Measurements from ENCODE around the gene GRM4.
"Not testable (repeated sequence)": the region's sequence is repeated elsewhere in the genome, so short reads cannot be mapped to it uniquely, and the experiment has no call there.

GRM4 gene

DNA sequence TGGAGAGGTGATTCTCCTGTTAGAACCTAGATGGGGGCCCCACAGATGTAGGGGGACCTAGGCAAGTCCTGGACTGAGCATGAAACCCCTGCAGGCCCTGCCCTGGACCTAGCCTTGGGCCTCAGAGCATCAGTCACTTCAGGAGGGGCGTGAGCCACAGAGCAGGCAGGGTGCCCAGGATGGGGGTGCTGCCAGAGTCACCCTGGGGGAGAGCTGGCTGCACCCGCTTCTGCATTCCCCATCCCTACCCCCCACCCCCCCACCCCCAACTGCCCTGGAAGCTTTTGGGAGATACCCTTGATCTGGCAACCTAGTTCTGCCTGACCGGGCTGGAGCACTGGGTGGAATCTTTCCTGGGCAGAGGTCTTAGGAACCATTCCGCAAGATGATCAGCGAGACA, 125.6 kb downstream of the GRM4 start:
- no peak for DNase-seq

DNA sequence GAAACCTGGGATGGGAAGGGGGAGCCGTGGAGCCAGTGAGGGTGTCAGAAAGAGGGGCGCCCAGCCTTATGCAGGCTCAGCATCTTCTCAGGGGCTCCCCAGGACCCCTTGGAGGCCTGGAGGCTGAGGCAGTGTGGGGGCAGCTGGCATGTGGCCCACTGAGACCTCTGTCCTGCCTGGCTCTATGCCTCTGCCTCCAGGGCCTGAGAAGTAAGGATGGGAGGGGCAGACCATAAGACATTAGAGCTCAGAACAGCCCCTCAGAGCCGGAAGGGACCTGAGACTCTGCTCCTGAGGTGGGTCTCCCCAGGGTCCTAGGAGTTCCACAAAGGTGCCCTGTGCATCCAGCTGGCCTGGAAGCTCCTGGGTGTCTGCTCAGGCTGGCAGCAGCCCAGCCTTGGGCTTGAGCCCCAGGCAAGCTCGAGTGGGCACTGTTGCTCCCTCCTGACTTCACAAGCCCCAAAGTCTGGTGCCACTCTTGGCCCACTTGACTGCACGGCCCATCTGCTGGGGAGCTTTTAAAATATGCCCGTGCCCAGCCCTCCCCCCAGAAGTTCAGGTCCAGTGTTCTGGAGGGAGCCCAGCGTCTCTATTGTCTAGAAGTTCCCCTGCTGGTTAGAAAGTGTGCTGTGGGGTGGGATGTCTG, 126.8 kb downstream of the GRM4 start:
- DNase-seq: no peak

DNA sequence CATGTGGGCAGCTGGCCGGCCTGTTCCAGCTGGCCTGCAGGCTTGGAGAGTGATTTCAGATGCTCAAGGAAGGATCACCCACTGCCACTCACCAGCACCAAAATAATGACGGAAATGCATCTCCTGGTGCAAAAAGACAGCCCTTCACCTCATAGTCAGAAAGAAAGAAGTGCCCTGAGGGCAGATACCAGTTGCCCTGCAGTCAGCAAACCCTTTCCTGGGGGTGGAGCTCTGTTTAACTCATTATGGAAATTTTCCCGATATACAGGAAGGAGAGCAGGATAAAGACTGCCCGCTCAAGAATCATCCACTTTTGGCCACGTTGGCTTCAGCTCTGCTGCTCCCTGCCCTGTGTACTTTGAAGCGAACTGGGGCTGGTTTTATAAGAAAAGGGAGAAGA, 127.9 kb downstream of the GRM4 start:
- no peak for DNase-seq

DNA sequence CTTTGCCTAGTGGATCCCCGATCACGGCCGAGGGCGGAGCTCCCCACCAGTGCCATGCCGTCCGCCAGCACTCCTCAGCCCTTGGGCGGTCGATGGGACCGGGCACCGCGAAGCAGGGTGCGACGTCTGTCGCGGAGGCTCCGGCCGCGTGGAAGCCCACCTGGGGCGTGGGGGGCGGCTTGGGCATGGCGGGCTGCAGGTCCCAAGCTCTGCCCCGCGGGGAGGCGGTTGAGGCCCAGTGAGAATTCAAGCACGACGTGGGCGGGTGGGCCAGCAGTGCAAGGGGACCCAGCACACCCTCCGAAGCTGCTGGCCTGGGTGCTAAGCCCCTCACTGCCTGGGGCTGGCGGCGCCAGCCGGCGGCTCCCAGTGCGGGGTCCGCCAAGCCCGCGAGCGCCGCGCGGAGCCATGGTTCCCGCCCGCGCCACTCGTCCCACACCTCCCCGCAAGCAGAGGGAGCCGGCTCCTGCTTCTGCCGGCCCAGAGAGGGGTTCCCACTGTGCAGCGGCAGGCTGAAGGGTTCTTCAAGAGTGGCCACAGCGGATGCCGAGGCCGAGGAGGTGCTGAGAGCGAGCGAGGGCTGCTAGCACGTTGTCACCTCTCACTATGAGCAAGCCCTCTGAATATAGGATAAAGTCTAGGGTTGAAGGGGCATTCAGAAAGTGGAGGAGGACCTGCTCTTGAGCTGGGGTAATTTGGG, 128.6 kb downstream of the GRM4 start:
- no peak for DNase-seq

DNA sequence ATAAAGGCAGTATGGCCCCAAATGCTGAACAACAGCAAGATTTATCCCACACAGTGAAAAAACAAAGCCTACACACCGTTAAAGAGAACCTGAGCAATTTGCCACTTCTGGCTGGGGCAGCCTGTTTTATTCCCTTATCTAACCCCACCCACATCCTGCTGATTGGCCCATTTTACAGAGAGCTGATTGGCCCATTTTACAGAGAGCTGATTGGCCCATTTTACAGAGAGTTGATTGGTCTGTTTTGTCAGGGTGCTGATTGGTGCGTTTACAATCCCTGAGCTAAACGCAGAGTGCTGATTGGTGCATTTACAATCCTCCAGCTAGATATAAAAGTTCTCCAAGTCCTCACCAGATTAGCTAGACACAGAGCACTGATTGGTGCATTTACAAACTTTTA, 129.3 kb downstream of the GRM4 start:
- not testable (repeated sequence) for DNase-seq

DNA sequence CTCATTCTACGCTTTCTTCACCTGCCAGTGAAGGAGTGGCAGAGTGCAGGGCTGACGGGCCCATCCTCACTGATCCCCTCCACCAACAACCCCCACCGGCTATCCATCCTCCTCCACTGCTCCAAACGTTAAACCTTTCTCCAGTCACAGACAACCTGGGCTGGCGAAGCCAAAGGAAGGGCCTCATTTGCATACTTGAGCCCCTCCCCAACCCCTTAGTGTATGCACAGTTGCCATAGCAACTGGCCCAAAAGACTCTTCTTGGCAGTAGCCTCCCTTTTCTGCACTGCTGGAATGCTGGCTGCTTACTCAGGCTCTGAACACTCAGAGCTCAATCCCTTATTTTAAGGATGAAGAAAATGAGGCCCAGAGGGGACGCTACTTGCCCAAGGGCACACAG, 130.3 kb downstream of the GRM4 start:
- no peak for DNase-seq

DNA sequence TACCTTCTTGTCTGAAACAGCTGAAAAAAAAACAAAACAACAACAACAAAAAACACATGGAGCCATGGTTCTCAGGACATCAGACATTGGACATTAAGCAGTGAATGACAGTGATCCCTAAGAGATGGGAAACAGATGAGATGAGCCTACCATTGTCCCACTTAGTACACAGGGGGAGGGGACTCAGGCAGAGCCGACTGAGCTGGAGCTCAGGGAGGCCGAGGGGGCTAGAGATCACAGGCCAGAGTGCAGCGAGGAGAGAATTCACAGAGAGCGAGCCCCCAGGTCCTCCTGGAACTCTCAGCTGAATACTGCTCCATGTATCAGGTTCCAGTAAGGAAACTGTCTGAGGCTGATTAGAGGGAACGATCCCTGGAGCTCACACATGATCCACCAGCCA, 134.6 kb downstream of the GRM4 start:
- DNase-seq: no peak

DNA sequence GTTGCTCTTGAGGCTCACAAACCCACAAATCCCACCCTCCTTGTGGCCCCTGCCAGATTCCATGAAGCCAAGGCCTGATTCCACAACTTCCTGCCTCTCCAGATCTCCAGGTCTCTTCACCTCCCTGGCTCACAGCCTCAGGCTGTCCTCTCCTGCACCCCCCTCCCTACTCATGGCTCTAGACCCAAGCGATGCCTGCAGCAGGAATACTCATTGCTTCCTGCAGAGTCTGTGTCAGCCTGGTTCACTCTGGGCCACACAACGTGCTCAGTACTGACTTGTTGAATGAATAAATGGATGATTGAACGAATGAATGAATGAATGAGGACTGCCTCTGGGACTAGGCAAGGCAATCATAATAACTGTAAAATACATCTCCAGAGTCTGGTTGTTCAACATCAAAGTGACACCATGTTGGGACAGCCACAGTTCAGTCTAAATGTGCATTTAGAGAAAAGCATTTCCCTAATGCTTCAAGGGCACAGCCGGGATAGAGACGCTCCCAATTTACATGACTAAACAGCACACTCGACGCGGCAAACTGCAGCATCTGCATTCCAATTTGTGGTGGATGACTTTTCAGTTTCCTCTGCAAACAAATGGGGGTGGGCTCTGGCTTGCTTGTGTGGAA, 139.9 kb downstream of the GRM4 start:
- no peak for DNase-seq

DNA sequence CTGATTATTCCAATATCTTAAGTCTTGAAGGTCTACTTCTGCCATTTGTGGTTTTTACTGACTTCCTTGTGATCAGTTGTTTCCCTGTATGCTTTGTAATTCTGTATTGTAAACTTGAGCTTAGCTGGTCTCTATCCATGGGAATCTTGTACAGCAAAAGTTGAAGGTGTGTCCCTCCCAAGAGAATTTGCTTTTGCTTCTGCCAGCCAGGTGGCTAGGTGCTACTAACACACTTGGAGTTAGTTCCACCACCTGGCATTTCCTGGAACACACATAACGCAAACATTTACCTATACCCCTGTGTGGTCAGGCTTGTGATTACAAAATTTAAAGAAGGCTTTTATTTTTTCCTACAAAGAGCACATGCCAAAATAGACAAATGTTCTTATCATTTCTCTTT, 141.2 kb downstream of the GRM4 start:
- no peak for DNase-seq

DNA sequence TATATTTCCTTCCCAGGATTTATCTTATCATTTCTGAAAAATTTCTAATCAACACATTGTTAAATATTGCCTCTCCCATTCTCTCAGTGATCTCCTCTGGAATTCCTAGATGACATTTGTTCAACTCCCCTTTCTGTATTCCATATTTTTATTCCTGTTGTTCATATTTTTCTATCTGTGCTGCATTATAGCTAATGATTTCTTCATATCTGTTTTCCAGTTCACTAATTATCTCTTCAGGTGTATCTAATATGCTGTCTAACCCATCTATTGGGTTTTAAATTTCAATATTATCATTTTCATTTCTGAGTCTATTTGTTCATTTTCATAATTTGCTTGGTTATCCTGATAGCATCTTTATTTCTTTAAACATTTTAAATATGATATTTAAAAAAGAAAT, 141.9 kb downstream of the GRM4 start:
- no peak for DNase-seq

DNA sequence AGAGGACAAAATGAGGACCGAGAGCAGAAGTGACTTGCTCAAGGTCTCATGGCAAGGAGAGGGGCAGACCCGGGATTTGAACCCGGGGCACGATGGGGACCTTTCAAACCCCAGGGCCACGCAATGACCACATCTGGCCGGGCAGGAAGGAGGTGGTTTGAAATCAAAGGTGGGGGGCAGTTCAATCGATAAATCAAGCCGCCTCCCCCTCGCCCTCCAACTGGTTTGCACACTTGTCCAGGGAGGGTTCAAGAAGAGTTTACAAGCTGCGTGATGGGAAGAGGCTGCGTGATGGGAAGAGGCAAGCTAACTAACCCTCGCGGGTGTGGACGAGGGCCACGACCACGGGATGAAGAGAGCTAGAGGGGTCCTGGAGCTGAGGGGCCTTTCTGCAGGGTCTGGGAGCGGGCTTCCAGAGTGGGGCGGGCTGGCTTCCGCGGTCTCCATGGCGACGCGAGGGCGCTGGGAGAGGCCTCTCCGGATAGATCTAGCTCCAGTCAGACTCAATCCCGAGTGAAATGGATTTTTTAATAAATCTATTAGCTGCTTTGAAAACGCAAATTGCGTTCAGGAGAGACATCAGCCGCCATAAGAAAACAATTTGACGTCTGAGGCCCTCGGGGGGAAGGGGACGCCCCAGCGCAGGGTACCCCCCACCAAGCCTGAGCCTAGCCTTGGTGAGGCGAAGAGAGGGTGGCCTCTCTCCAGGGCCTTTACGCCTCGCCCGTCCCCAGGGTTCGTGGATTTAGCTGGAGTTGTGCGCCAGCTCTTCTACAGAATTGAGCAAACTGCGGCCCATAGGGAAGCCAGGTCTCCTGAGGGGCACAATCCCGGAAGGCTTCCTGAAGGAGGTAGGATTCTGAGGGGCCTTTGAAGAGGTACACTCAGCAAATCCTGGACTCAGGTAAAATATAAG, 143.9 kb downstream of the GRM4 start:
- DNase-seq: no peak

DNA sequence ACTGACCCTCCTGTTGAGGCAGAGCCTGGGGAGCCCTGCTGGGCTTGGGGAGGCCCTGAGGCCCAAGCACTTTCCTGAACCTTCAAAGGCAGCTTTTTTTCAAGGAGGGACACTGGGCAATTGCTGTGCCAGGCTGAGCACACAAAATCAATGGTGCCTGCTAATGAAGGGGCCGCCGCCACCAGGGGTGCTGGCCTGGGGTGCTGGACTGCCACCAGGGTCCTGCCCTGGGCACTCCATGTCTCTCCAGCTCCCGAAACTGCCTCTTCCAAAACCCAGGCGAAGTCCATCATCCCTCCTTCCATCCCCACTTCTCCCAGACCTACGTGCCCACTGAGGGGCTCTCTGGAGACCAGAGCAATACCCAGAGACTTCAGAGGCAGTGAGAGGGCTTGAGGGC, 145.6 kb downstream of the GRM4 start:
- no peak for DNase-seq

DNA sequence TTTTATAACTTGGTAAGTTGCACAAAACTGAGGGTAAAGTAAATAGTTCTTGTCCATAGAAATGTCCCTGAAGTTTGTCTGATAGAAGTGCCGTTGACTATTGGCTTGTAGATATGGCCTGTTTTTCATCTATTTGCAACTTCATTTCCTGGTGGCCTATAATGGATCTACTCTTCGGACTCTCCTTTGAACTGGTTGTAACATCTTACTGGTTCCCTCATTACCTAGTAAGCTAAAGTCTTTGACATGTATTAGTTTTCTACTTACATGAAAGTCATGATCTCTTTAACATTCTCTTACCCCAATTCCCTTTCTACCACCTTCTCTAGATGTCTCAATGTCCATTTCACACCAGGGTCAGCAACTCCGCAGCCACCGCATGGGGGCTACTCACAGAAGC, 146.3 kb downstream of the GRM4 start:
- DNase-seq: no peak

DNA sequence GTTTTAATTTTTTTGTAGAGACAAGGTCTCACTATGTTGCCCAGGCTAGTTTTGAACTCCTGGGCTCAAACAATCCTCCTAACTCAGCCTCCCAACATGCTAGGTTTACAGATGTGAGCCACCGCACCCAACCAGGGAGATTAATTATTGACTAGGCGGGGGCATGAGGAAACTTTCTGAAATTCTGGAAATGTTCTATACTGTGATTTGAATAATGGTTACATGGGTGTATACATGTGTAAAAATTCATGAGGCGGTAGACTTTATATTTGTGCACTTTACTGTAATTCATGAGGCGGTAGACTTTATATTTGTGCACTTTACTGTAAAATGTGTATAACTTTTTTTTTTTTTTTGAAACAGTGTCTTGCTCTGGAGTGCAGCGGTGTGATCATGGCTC, 147.2 kb downstream of the GRM4 start:
- no peak for DNase-seq

DNA sequence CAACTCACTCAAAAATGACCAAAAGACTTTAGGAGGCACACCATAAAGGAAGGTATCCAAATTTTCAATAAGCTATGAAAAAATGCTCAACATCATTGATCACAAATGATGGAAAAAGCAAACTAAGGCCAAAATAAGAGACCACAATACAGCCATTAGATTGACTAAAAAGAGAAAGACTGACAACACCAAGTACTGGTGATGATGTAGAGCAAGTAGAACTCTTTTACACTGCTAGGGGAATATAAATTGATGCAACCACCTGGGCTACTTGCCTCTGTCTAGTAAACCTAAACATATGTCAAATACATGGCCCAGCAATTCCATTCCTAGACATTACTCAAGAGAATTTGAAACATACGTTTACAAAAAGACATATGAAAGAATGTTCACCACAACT, 148.6 kb downstream of the GRM4 start:
- no peak for DNase-seq

DNA sequence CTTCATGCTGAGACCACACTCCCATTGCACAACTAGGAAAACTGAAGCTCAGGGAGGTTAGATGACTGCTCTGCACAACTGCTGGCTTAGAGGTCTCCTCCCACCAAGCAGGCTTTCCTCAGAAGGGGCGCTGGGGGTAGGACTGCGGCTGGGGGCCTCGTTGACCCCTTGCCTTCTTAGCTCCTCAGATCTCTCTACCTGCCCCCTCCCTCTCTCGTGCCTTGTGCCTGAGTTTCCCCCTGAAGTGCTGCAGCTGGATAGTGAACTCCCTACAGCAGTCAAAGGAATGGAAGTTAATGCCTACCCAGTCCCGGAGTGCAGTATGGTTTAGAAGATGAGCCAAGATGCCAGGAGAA, 149.8 kb downstream of the GRM4 start:
- no peak for DNase-seq

DNA sequence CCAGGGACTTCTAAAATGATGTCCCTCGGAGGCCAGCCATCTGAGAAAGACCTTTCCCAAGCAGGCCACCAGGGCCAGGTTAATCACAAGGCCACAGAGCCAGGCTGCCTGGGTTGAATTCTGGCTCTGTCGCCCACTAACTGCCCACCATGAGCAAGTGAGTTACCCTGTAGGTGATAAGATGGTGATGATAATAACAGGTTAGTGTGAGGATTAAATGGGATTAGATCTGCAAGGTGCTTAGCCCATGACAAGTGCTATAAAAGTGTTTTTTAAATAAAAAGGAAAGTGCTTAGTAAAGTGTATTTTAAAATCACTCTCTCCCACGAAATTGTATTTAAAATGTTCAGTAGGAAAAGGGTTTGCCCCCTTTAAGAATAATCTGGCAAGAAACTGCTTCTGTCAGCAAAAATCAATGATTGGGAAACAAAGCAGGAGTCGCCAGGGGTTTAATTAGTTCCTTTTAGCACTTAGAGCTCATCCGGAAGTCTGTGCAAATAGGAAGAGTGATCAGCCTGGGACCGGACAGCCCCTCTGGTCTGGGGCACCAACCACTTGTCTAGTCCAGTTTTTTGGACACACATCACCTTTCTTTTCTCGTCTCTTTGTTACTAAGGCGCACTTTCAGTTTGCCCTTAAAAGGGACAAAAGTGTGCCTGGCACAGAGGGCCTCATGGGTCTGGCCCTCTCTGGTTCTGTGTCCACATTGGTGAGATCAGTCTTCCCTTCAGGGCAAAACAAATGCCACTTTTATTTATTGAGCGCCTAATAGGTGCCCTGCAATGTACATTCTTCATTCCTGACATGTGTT, 150.4 kb downstream of the GRM4 start:
- peak in 2 of 3 donors; percentile 17 to 20 for DNase-seq

DNA sequence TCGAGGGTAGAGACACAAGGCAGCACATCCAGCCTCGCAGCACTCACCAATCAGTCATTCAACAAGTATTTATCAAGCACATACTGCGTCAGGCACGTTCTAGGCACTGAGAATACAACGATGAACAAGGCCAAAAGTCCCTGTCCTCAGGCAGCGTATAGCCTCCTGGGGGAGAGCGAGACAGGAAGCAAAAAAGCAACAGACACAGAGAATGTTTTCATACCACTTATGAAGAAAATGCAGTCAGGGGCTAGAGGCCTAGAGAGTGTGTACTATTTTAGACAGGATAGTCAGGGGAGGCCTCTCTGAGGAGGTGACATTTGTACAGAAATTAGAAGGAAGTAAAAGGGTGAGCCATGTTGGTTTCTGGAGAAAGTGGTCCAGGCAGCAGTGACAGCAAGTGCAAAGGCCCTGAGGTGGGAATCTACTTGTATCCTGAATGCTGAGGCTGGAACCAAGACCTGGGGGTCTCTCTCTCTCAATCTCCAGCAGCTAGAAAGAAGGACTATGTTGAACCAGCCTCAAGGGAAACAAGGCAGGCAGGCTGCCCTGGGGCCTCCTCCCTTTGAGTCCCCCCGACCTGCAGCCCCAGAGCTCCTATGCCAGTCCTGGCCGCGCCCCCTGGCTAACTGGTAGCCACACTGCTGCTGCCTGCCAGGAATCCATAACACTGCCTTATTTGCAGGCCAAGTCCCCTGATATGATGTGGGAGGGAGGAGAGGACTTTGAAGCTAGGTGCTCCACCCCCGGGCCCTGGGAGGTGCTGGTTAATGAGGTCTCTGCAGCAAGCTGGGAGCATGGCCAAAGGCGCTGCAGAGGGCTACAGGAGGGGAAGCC, 151.2 kb downstream of the GRM4 start:
- DNase-seq: no peak

DNA sequence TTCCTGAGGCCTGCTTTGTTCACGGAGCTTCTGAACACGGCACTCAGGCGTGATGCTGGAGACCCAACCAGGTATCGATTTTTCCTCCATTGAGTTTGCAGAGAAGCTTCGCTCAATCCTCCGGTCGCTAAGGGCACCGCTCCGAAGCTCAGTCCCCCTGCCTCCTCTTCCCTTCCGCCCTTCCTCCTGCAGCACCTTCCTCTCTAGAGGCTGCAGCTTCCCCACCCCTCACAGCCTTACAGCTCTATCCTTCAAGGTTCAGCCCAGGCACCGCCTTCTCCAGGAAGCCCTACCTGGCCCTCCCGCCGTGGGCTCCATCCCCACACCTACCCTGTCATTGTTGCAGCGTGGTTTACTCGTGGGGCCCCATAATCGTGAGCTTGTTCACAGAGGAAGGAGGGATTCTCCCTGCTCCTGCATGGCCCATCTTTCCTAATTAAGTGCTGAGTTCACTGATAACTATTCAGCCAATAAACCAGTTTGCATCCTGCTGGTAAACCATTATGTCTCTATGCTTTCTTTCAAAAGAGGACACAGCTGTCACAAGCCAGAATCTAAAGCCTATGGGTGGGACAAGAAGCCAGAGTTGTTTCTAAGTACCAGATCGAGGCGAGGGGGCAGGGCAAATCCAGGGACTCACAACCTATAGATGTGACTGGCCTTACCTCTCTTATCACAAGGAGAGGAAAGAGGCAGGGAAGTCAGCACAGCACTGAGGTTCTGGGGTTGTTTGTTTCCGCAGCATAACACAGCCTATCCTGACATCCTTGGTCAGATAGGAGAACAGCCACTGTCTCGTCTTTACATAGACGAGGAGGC, 152.0 kb downstream of the GRM4 start:
- DNase-seq: no peak

DNA sequence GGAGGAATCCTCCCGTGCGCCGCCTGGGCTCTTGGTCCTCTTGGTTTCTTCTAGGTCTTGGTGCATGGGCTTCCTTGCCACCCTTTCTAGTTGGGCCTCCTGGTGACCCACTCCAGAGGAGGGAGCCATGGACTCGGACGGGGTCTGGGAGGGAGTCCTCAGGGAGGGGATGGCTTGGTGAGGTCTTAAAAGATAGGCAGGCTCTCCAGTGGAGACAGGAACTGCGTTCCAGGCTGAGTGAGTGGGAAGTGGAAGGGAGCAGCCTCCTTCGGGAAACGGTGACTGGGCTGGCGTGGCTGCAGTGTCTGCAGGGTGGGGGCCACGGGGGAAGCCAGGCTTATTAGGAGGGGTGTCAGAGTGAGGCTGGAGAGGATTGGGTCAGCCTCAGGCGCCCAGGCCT, 152.8 kb downstream of the GRM4 start:
- DNase-seq: no peak

DNA sequence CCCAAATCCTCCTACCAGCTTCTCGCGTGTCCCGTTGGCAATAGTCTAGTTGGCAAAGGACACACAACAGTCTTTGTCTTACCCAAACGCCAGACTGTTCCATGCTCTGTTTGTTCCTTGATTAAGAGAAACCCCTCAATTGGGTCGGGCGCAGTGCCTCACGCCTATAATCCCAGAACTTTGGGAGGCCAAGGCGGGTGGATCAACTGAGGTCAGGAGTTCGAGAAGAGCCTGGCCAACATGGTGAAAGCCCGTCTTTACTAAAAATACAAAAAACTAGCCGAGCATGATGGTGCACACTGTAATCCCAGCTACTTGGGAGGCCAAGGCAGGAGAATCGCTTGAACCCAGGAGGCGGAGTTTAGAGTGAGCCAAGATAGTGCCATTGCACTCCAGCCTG, 153.7 kb downstream of the GRM4 start:
- no peak for DNase-seq
